ENCODE measurements around the gene KRT26.

KRT26 gene

DNA sequence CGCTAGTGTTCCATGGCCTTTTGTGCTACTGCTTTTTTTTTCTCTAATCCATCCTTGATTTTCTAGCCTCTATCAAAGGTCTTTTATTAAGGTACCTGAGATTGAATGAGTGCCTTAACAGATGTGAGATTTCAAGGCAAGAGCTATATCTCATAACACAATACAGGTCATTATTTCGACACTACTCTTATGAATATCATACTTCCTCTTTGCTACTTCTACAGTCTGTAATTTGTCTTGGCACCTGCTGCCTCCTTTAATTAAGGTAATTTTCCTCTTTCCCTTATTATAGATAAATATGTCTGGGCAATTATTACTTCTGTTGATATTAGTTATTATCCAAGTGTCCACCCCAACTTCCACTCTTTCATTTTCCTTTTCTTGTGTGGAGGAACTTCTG lies 22.5 kb upstream of the KRT26 start:
- H3K27me3 ChIP-seq (ENCODE audit: control insufficient read depth, insufficient read depth, low read length) = peaks cover 3% of the 10 kb centered on the region
- H3K27ac ChIP-seq (ENCODE audit: low read depth, low read length) = no peak overlapping the region
- no peaks in the 10 kb centered on the region for H3K4me1 ChIP-seq (ENCODE audit: control insufficient read depth, insufficient read depth, low read length)
- no peak overlapping the region for H3K4me3 ChIP-seq (ENCODE audit: low read depth, low read length)
- no peaks in the 10 kb centered on the region for H3K36me3 ChIP-seq (ENCODE audit: control insufficient read depth, insufficient read depth, low read length)
- no peaks in the 10 kb centered on the region for H3K9me3 ChIP-seq (ENCODE audit: control insufficient read depth, insufficient read depth, low read depth, low read length)
- no peak overlapping the region for H3K9ac ChIP-seq (ENCODE audit: low read length)

DNA sequence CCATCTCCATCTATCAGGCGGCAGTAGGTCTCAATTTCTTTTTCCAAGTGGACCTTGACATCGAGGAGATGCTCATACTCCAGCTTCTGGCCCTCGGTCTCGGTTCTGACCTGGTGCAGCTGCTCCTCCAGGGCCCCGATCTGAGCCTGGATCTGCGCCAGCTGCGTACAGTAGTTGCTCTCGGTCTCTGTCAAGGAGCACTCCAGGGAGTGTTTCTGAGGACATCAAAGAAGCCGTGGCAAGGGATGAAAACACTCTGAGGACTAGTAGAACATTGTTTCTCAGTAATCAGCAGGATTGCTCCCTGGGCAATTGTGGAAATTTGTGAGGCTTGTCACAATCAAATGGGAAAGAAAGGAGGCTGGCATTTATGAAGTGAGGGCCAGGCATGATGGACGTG lies 21.8 kb upstream of the KRT26 start:
- Histone ChIP-seq H3K4me1 (ENCODE audit: control insufficient read depth, insufficient read depth, low read length) (no peaks in the 10 kb centered on the region), H3K36me3 (ENCODE audit: control insufficient read depth, insufficient read depth, low read length) (no peaks in the 10 kb centered on the region), H3K4me3 (ENCODE audit: low read depth, low read length) (no peak overlapping the region), H3K9ac (ENCODE audit: low read length) (no peak overlapping the region), H3K27me3 (ENCODE audit: control insufficient read depth, insufficient read depth, low read length) (no peaks in the 10 kb centered on the region; the same call in 1 of the 2 replicates), H3K27ac (ENCODE audit: low read depth, low read length) (no peak overlapping the region), H3K9me3 (ENCODE audit: control insufficient read depth, insufficient read depth, low read depth, low read length) (no peaks in the 10 kb centered on the region)

DNA sequence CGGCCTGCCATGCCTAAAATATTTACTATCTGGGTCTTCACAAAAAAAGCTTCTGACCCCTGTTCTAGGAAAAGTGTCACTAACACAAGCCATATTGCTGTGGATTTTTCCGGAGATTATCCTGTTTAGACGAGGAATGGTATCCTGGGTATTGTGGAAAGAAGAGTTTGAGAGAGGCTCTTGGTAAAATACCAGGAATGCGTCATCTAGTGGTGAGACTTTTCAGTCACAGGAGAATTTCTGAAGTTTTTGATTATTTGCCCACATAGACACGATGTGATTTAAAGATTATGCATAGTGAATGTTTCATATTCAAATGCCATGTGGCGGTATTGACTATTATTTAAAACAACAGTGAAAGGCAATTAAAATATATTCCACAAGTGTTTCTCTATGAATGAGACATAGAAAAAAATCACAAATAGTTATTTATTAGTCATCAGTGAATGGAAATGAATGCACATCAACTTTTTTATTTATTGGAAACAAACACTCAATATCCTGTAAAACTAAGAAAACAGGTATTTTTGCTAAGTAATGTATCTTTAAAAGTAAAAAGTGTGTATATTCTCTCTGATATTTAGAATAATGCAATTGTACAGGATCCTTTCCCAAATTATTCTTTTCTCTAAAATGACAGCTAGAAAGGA lies 19.9 kb upstream of the KRT26 start:
- H3K27me3 ChIP-seq (ENCODE audit: control insufficient read depth, insufficient read depth, low read length) = no peaks in the 10 kb centered on the region; the same call in 1 of the 2 replicates

GRCh38 chr17:40791111-40791510 lies 19.1 kb upstream of the KRT26 start:
- Histone ChIP-seq H3K27ac (ENCODE audit: low read depth, low read length) (no peak overlapping the region), H3K9me3 (ENCODE audit: control insufficient read depth, insufficient read depth, low read depth, low read length) (no peaks in the 10 kb centered on the region), H3K9ac (ENCODE audit: low read length) (no peak overlapping the region), H3K4me1 (ENCODE audit: control insufficient read depth, insufficient read depth, low read length) (no peaks in the 10 kb centered on the region), H3K36me3 (ENCODE audit: control insufficient read depth, insufficient read depth, low read length) (no peaks in the 10 kb centered on the region), H3K27me3 (ENCODE audit: control insufficient read depth, insufficient read depth, low read length) (no peaks in the 10 kb centered on the region; the same call in 1 of the 2 replicates), H3K4me3 (ENCODE audit: low read depth, low read length) (no peak overlapping the region)

More for the DNA sequence above, 19.9 kb upstream of the KRT26 start:
- Histone ChIP-seq H3K4me3 (ENCODE audit: low read depth, low read length) (no peak overlapping the region), H3K9ac (ENCODE audit: low read length) (no peak overlapping the region), H3K36me3 (ENCODE audit: control insufficient read depth, insufficient read depth, low read length) (no peaks in the 10 kb centered on the region), H3K4me1 (ENCODE audit: control insufficient read depth, insufficient read depth, low read length) (no peaks in the 10 kb centered on the region), H3K9me3 (ENCODE audit: control insufficient read depth, insufficient read depth, low read depth, low read length) (no peaks in the 10 kb centered on the region), H3K27ac (ENCODE audit: low read depth, low read length) (no peak overlapping the region)

GRCh38 chr17:40782450-40782849 lies 10.4 kb upstream of the KRT26 start, which contains the start of gene KRT27:
Gene KRT27, minus strand, starts transcription at chr17:40782550. Its CDS starts 57 bp downstream, at chr17:40782493.
- H3K4me1 ChIP-seq (ENCODE audit: control insufficient read depth, insufficient read depth, low read length) = no peaks in the 10 kb centered on the region
- H3K36me3 ChIP-seq (ENCODE audit: control insufficient read depth, insufficient read depth, low read length) = no peaks in the 10 kb centered on the region
- H3K9me3 ChIP-seq (ENCODE audit: control insufficient read depth, insufficient read depth, low read depth, low read length) = no peaks in the 10 kb centered on the region
- no peak within 1 kb of the TSS for H3K27ac ChIP-seq (ENCODE audit: low read depth, low read length)
- no peak within 1 kb of the TSS for H3K4me3 ChIP-seq (ENCODE audit: low read depth, low read length)
- peaks cover 29% of the 10 kb centered on the region for H3K27me3 ChIP-seq (ENCODE audit: control insufficient read depth, insufficient read depth, low read length)
- H3K9ac ChIP-seq (ENCODE audit: low read length) = no peak within 1 kb of the TSS

DNA sequence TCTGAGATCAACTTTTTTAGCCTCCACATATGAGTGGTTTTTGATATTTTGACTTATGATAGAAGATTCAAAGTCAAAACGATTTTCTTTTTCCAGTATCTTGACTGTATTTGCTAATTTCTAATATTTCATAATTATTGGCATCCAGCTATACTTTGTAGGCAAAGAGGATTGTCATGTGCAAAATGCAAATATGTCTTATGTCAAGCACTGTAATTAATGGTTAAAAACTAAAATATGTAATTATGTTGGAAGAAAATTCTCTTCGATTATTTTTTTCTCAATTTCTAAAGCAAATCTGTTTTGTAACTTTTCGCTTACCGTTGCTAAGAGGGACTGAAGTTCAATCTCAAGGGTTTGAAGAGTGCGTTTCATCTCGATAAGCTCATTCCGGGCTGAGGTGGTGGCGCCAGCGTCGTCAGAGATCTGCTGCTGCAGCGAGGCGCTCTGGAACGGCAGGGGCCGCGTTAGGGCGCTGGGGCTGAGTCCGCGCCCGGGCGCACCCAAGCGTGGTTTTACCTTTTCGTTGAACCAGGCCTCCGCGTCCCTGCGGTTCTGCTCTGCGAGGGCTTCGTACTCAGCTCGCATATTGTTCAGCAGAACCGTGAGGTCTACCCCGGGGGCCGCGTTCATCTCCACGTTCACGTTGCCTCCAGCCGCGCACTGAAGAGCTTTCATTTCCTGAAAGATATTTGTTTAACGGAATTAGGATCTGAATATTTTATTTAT lies 7.3 kb upstream of the KRT26 start:
- H3K9me3 ChIP-seq (ENCODE audit: control insufficient read depth, insufficient read depth, low read depth, low read length) = no peaks in the 10 kb centered on the region

GRCh38 chr17:40778461-40778860 lies 6.5 kb upstream of the KRT26 start:
- Histone ChIP-seq H3K9ac (ENCODE audit: low read length) (no peak overlapping the region), H3K27me3 (ENCODE audit: control insufficient read depth, insufficient read depth, low read length) (peaks cover 34% of the 10 kb centered on the region), H3K9me3 (ENCODE audit: control insufficient read depth, insufficient read depth, low read depth, low read length) (no peaks in the 10 kb centered on the region), H3K27ac (ENCODE audit: low read depth, low read length) (no peak overlapping the region), H3K4me1 (ENCODE audit: control insufficient read depth, insufficient read depth, low read length) (no peaks in the 10 kb centered on the region), H3K4me3 (ENCODE audit: low read depth, low read length) (no peak overlapping the region), H3K36me3 (ENCODE audit: control insufficient read depth, insufficient read depth, low read length) (no peaks in the 10 kb centered on the region)

More for the DNA sequence above, 7.3 kb upstream of the KRT26 start:
- H3K27ac ChIP-seq (ENCODE audit: low read depth, low read length) = no peak overlapping the region
- no peaks in the 10 kb centered on the region for H3K36me3 ChIP-seq (ENCODE audit: control insufficient read depth, insufficient read depth, low read length)
- H3K4me1 ChIP-seq (ENCODE audit: control insufficient read depth, insufficient read depth, low read length) = no peaks in the 10 kb centered on the region
- H3K9ac ChIP-seq (ENCODE audit: low read length) = no peak overlapping the region
- no peak overlapping the region; the same call in 1 of the 2 replicates for H3K4me3 ChIP-seq (ENCODE audit: low read depth, low read length)
- peaks cover 34% of the 10 kb centered on the region for H3K27me3 ChIP-seq (ENCODE audit: control insufficient read depth, insufficient read depth, low read length)

GRCh38 chr17:40777971-40778370 lies 6.0 kb upstream of the KRT26 start:
- Histone ChIP-seq H3K27ac (ENCODE audit: low read depth, low read length) (no peak overlapping the region), H3K4me3 (ENCODE audit: low read depth, low read length) (no peak overlapping the region), H3K36me3 (ENCODE audit: control insufficient read depth, insufficient read depth, low read length) (no peaks in the 10 kb centered on the region), H3K27me3 (ENCODE audit: control insufficient read depth, insufficient read depth, low read length) (peaks cover 34% of the 10 kb centered on the region), H3K4me1 (ENCODE audit: control insufficient read depth, insufficient read depth, low read length) (no peaks in the 10 kb centered on the region), H3K9ac (ENCODE audit: low read length) (no peak overlapping the region), H3K9me3 (ENCODE audit: control insufficient read depth, insufficient read depth, low read depth, low read length) (no peaks in the 10 kb centered on the region)

GRCh38 chr17:40777459-40777858 lies 5.5 kb upstream of the KRT26 start:
- Histone ChIP-seq H3K4me1 (ENCODE audit: control insufficient read depth, insufficient read depth, low read length) (no peaks in the 10 kb centered on the region), H3K4me3 (ENCODE audit: low read depth, low read length) (no peak overlapping the region), H3K36me3 (ENCODE audit: control insufficient read depth, insufficient read depth, low read length) (no peaks in the 10 kb centered on the region), H3K27ac (ENCODE audit: low read depth, low read length) (no peak overlapping the region), H3K27me3 (ENCODE audit: control insufficient read depth, insufficient read depth, low read length) (peaks cover 34% of the 10 kb centered on the region), H3K9ac (ENCODE audit: low read length) (no peak overlapping the region), H3K9me3 (ENCODE audit: control insufficient read depth, insufficient read depth, low read depth, low read length) (no peaks in the 10 kb centered on the region)

GRCh38 chr17:40775945-40776344 lies 3.9 kb upstream of the KRT26 start:
- Histone ChIP-seq H3K9me3 (ENCODE audit: control insufficient read depth, insufficient read depth, low read depth, low read length) (no peaks in the 10 kb centered on the region), H3K4me3 (ENCODE audit: low read depth, low read length) (no peak overlapping the region), H3K4me1 (ENCODE audit: control insufficient read depth, insufficient read depth, low read length) (no peaks in the 10 kb centered on the region), H3K9ac (ENCODE audit: low read length) (no peak overlapping the region), H3K27ac (ENCODE audit: low read depth, low read length) (no peak overlapping the region), H3K36me3 (ENCODE audit: control insufficient read depth, insufficient read depth, low read length) (no peaks in the 10 kb centered on the region), H3K27me3 (ENCODE audit: control insufficient read depth, insufficient read depth, low read length) (peaks cover 34% of the 10 kb centered on the region)

DNA sequence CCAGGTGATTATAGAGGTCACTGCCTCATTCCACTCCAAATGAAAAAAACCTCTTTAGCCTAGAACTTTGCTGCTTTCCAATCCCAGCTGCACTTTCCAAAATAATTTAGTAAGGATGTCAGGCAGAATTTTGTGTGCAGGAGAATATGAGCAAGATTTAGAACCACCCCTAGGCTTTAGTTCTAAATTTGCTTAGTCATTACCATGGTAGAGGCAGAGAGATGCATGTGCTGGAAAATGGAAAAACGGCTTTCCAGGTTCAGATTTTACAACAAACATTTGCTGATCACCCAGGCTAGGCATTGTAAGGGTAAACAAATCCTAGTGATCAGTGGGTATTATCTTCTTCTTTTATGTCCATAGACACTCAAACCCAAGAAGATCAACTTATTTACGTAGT lies 6.3 kb downstream of the KRT26 start:
- H3K4me1 ChIP-seq (ENCODE audit: control insufficient read depth, insufficient read depth, low read length) = no peaks in the 10 kb centered on the region
- 0 out of 2 replicates have a peak, but pooled peaks cover 3% of the 10 kb centered on the region for H3K27me3 ChIP-seq (ENCODE audit: control insufficient read depth, insufficient read depth, low read length)

More for the DNA sequence above, 6.3 kb downstream of the KRT26 start:
- no peak overlapping the region for H3K9ac ChIP-seq (ENCODE audit: low read length)
- H3K9me3 ChIP-seq (ENCODE audit: control insufficient read depth, insufficient read depth, low read depth, low read length) = peaks cover 20% of the 10 kb centered on the region
- H3K4me3 ChIP-seq (ENCODE audit: low read depth, low read length) = no peak overlapping the region
- no peak overlapping the region for H3K27ac ChIP-seq (ENCODE audit: low read depth, low read length)
- no peaks in the 10 kb centered on the region for H3K36me3 ChIP-seq (ENCODE audit: control insufficient read depth, insufficient read depth, low read length)
